ENCODE data around the gene PRR13.
"Not testable (repeated sequence)": the region's sequence is repeated elsewhere in the genome, so short reads cannot be mapped to it uniquely, and the experiment has no call there.

The PRR13 gene

DNA sequence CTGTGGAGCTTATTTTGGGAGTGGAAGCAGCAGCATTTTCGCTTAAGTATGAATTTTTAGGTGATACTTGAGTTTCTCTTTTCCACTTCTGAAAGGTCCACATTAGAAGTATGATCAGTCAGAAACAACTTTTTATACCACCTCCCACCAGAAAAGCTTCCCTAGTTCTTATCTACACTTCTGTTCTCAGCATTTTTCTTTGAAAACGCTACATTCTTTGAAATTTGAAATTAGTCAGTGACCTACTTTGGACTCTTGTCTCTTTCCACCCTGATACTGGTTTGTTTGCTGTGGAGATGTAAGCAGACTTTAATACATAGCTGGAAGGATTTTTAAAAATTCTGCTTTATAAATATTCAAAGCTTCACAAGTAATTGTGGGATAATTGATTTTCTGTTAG lies 32.5 kb downstream of the PRR13 start:
- DNase-seq, result no peak

- no peak for DNase-seq
These were observed 33.3 kb downstream of the PRR13 start for GRCh38 chr12:53474819-53475218.

DNA sequence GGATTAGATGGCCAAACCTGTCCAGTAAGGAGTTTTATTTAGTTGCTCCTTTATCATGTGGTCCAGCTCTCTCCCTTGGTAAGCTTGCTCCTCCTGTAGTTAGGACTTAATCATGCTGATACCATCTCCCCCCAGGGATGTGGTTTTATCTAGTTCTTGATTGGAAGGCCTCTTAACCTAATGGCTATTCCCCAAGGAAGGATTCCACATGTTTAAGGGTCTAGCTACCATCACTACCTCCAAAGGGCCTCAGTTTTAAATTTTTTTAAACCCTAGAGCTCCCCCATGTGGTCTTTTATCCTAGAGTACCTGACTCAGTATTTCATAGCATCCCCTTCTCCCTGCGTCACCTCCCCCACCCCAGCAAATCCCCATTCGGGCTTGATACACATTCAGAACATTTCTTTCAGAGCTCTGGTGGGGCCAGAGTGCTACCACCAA lies 35.3 kb downstream of the PRR13 start:
- DNase-seq, result no peak

DNA sequence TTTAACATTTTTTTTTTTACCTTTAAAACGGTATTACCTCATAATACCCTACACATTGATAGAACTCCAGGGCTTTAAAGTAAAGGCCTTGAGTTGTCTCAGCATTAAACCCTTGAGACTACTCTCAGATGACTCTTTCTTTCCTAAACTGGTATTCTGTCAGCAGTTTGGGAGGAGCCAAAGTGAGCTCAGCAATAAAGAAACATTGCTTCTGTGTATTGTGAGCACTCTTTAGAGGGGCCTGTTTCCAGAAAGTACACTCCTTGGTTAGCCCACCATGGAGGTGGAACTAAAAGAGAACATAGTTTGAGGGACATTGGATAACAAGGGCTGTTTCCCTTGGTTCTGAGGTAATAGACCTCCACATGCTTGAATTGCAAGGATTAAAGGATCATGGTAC lies 37.3 kb downstream of the PRR13 start:
- no peak for DNase-seq

DNA sequence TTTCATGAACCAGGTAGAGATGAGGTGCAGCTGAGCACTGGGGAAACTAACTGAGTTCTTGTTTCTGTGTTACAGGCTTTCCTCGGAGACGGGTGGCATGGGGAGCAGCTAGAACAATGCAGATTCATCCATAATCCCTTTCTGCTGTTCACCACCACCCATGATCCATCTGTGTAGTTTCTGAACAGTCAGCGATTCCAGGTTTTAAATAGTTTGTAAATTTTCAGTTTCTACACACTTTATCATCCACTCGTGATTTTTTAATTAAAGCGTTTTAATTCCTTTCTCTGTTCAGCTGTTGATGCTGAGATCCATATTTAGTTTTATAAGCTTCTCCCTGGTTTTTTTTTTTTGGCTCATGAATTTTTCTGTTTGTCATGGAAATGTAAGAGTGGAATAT lies 37.8 kb downstream of the PRR13 start:
- no peak for DNase-seq

DNA sequence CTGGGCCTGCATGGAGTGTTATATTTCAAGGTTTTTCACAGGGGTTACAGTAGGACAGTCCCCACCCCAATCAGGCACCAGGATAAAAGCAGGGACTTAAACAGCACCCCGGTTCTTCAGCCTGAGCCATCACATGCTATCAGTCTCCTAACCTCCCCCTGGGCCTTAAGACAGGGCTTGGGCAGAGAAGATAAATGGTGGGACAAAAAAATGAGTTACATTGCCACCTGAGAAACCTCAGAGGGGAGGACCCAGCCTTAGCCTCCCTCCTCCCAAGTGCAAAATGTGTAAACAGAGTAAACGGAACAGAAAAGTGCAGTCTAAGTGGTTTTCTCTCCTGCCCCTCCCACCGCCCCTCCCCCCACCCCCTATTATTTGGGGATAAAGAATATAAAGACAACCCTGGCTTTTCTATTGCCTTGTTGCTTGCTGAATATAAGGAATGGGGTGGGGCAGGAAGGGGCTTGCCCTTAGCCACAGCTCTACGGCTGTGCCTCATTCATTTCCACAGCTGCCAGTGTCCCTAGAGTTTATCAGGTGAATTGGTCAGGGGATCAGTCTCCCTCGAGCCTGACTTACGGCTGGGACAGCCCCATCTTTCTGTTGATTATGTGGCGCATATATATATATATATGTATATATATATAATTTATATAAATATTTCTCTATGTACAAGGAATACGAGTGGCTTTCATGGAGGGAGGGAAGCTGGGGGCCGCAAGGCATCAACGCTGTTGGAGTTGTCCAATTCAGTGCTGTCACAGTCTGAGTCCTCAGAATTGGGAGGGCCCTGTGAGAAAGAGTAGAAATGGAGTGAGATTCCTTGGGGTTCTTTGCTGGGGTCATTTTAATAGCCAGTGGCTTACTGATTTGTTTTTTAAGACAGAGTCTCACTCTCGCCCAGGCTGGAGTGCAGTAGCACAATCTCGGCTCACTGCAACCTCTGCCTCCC lies 39.2 kb downstream of the PRR13 start:
- no peak for DNase-seq

DNA sequence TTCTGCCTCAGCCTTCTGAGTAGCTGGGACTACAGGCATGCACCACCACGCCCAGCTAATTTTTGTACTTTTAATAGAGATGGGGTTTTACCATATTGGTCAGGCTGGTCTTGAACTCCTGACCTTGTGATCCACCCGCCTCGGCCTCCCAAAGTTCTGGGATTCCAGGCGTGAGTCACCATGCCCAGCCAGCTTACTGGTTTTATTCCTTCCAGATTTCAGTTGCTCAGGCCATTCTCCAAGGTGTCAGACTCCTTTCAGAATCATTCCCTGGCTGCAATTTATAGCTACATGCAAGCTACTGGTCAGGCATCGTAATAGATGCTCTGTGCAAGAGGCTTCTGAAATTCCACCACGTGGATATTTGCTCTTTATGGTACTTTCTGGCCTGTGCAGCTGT lies 39.9 kb downstream of the PRR13 start:
- not testable (repeated sequence) for DNase-seq

GRCh38 chr12:53481939-53482586 lies 40.5 kb downstream of the PRR13 start:
- no peak for DNase-seq

DNA sequence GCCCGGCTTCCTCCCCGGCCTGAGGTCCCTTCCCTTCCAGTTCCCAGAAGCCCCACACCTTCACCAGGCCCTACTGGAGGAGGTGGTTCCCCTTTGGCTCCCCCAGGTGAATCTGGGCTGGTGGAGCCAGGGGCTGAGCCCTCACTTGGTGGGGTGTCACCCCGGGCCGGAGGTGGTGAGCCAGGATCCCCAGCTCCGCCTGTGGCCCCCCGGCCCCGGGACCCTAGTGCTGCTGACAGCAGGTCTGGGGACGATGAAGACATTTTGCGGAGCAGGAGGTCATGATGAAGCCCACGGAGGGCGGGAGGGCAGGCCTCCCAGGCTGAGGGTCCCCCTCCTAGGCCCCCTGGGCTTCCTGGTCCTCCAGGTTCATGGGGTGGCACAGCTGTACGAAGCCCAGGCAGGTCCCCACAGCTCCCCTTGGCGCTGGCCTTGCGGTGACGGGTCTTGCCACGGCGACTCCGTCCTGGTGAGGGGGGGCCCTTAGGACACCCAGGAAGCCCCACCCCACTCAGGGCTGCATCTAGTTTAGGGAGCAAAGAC lies 41.2 kb downstream of the PRR13 start:
- no peak for DNase-seq

- DNase-seq, result no peak
These were observed 41.9 kb downstream of the PRR13 start for GRCh38 chr12:53483225-53483978.

DNA sequence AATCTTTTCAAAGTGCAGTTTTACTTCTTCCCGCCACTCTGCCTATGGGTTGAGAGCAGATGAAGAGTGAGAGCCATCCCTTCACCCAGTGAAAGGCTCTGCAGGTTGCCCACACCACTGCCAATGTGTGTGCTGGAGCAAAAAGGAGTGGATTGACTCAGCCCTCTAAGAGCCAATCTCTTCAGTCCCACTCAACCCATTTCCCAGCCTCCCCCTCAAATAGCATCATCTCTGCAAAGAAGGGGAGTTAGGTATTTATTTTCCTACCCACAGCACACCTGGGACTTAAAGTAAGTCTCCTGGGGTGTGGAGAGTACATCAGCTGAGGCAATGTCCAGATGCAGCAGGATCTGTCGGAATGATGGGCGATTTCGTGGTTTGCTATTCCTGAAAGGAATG lies 42.4 kb downstream of the PRR13 start:
- DNase-seq, result no peak

GRCh38 chr12:53484686-53485575 lies 43.4 kb downstream of the PRR13 start:
- DNase-seq, result no peak

- DNase-seq, result no peak
These were observed 44.6 kb downstream of the PRR13 start for GRCh38 chr12:53485955-53486735.

DNA sequence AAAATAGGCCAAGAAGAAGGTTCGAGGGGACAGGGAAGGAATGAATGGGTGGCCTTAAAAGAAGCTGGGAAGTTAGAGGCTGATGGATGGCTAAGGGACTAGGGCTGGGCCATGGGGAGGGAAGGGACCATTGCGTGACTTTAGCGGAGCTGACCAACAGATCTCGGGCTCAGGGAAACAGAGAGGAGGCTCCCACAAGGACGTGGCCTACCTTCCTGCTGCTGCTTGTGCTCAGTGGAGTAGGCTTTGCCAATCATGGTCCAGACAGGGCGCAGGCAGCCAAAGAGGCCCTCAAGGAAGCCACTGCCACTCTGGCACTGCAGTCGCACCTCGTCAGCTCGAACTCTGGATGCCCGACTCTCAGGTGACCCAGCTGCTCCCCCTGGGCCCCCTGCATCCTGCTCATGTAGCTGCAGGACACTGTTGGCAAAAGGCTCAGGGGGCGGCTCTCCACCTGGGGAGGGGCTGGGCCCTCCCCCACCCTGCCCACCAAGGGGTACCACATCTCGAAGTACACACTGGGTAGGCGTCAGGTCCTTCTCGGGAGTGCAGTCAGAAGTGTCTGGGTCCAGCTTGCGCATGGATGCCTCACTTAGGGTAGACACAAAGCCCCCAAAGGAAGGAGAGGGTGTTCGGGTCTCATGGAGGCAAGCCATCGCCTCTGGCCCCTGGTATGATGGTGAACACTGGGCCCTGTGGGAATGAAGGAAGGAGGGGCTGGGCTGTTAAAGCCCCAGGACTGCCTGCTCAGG lies 45.4 kb downstream of the PRR13 start:
- DNase-seq, result no peak

DNA sequence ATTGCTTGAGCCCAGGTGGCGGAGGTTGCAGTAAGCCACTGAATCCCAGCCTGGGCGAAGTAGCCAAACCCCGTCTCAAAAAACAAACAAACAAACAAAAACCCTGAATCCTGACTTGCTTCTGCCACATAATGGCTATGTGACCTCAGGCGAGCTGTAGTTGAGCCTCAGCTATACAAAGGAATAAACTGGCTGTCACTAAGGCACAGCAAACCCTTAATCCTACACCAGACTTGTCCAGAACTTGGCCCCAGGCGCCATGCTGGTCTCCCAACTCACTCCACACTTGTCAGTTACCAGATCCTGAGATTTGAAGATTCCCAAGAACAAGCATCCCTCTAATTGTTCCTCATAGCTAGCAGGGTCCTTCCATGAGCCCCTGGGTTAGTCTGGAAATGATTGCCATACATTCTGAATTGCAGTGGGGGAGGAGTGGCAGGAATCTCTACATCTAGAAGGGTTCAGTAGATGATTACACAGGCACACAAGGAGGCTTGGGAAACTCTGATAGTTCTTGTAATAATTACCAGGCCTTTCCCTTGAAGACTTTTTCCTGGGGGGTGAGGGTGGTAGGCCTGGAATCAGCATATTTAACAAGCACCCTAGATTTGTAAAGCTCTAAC lies 47.8 kb downstream of the PRR13 start:
- DNase-seq, result no peak

DNA sequence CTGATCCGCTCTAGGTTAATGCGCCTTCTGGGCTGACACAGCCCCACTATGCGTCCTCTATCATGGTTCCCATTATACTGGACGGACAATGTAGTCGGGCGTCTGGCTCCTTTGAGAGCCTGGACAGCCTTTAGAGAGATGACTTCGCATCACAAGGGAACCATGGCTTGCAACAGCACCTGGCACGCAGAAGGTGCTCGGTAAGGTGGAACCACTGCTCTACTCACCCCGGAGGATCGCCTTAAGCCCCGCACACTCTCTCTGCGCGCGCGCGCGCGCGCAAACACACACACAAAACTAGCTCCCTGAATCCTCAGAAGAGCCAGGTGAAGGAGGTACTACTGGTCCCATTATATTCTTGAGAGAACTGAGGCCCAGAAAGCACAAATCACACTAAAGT lies 50.7 kb downstream of the PRR13 start:
- no peak for DNase-seq

DNA sequence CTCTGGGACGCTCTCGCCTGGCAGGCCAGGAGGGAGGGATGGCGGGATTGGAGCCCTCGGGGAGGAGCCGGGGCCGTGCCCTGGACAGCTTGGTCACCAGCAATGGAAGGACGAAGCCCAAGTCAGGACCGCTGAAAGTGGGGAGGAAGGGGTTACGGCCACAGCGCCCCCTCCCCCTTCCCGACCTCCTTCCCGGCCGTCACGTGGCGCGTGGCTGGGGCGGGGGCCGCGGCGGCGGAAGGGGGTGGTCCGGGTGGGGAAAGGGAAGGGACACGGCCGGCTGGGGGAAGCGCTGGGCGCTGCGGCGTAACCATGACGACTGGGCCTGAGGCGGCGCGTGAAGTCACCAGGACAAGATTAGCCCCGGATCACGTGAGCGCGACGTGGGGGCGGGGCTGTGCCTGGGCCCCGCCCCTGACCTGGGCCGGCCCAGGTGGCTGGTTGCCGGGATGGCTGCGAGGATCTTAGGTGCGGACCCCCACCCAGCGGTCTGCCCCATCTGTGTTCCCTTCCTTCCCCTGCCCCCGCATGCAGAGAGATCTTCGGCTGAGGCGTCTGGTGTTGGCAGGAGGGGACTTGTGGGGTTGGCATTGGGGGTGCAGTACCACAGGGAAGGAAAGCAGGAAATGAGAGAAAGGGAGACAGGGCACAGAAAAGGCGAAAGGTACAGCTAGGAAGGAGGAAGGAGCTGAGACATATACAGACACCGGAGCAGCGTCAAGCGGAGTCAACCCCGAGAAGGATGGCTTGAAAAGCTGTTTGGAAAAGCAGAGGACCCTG lies 51.5 kb downstream of the PRR13 start:
- peak; percentile 59 to 82 for DNase-seq

- DNase-seq, result no peak
These were observed 52.3 kb downstream of the PRR13 start for GRCh38 chr12:53493610-53494391.
